ENCODE results near the gene XPC. TPM values are rescaled to one million over a fixed set of nuclear protein-coding genes. Genes with fewer than 3 reads are reported as not detected.
"Not testable (repeated sequence)": the region's sequence is repeated elsewhere in the genome, so short reads cannot be mapped to it uniquely, and the experiment has no call there.

XPC gene
- total RNA-seq, 2 experiments from 2014 or later: 22.7 to 38.6 TPM

- no TSS peak for BruUV-seq (replicated peaks)
- H3K36me3 ChIP-seq (ENCODE audit: insufficient read depth, low read length): peaks cover 88% of the 10 kb centered on the region
- CTCF ChIA-PET (ENCODE audit: unreplicated experiment): no interaction called here
Observed at GRCh38 chr3:14113965-14114635, 64.3 kb downstream of the XPC start.

GRCh38 chr3:14110699-14111098 is 67.7 kb downstream of the XPC start:
- no peaks in the 10 kb centered on the region for H4K20me1 ChIP-seq (ENCODE audit: insufficient read depth, low read length)
- no peak overlapping the region for H2AFZ ChIP-seq (ENCODE audit: low read length)
- POLR2A ChIA-PET: interaction anchor here (1.1 kb wide), 1 partner anchor 13 kb away, joined by 4 read pairs; no protein-coding TSS in a partner anchor
- no peaks in the 10 kb centered on the region for H3K9me3 ChIP-seq (ENCODE audit: low read length)
- CTCF ChIA-PET (ENCODE audit: unreplicated experiment): no interaction called here
- no peak overlapping the region for H3K4me2 ChIP-seq (ENCODE audit: low read length)
- DNase-seq (ENCODE audit: low spot score): no peak
- peaks cover 57% of the 10 kb centered on the region for H3K36me3 ChIP-seq (ENCODE audit: insufficient read depth, low read length)
- no peaks in the 10 kb centered on the region for H3K4me1 ChIP-seq (ENCODE audit: insufficient read depth, low read length, poor library complexity, severe bottlenecking)
- TF ChIP-seq CTCF (conservative IDR thresholded peaks at IDR 0.05; ENCODE audit: low read length) (no peak), EZH2phosphoT487 (IDR thresholded peaks at IDR 0.05; ENCODE audit: borderline replicate concordance, low read depth, low read length) (no peak)
- H3K79me2 ChIP-seq (ENCODE audit: insufficient read depth, low read depth, low read length): no peaks in the 10 kb centered on the region
- H3K9me2 ChIP-seq (ENCODE audit: insufficient read depth, low read length): no peaks in the 10 kb centered on the region
- no peak overlapping the region for H3K4me3 ChIP-seq (ENCODE audit: low read depth, low read length, poor library complexity, severe bottlenecking)
- intact Hi-C loops (cut with micrococcal nuclease; ENCODE audit: unreplicated experiment): no loop called here
- H3K27ac ChIP-seq (ENCODE audit: low read depth, low read length, poor library complexity, severe bottlenecking): no peak overlapping the region
- no TSS peak for BruUV-seq (replicated peaks)

More at GRCh38 chr3:14113965-14114635, 64.3 kb downstream of the XPC start:
- Histone ChIP-seq H4K20me1 (ENCODE audit: insufficient read depth, low read length) (no peaks in the 10 kb centered on the region), H3K27ac (ENCODE audit: low read depth, low read length, poor library complexity, severe bottlenecking) (no peak overlapping the region), H2AFZ (ENCODE audit: low read length) (no peak overlapping the region), H3K4me2 (ENCODE audit: low read length) (no peak overlapping the region), H3K4me1 (ENCODE audit: insufficient read depth, low read length, poor library complexity, severe bottlenecking) (no peaks in the 10 kb centered on the region), H3K79me2 (ENCODE audit: insufficient read depth, low read depth, low read length) (peaks cover under 1% of the 10 kb centered on the region; the same call in 1 of the 2 replicates), H3K4me3 (ENCODE audit: low read depth, low read length, poor library complexity, severe bottlenecking) (no peak overlapping the region), H3K9me3 (ENCODE audit: low read length) (no peaks in the 10 kb centered on the region), H3K9me2 (ENCODE audit: insufficient read depth, low read length) (no peaks in the 10 kb centered on the region)
- intact Hi-C loops (cut with micrococcal nuclease; ENCODE audit: unreplicated experiment): no loop called here
- DNase-seq (ENCODE audit: low spot score): no peak
- POLR2A ChIA-PET: no interaction called here
- TF ChIP-seq CTCF (conservative IDR thresholded peaks at IDR 0.05; ENCODE audit: low read length): peak; percentile 57
- TF ChIP-seq EZH2phosphoT487 (IDR thresholded peaks at IDR 0.05; ENCODE audit: borderline replicate concordance, low read depth, low read length): no peak

GRCh38 chr3:14109821-14110220 is 68.6 kb downstream of the XPC start:
- H3K9me3 ChIP-seq (ENCODE audit: low read length); H2AFZ ChIP-seq (ENCODE audit: low read length); intact Hi-C loops (cut with micrococcal nuclease; ENCODE audit: unreplicated experiment); H3K4me2 ChIP-seq (ENCODE audit: low read length); H3K79me2 ChIP-seq (ENCODE audit: insufficient read depth, low read depth, low read length); BruUV-seq (replicated peaks); H4K20me1 ChIP-seq (ENCODE audit: insufficient read depth, low read length); DNase-seq (ENCODE audit: low spot score); H3K4me3 ChIP-seq (ENCODE audit: low read depth, low read length, poor library complexity, severe bottlenecking); CTCF ChIA-PET (ENCODE audit: unreplicated experiment); H3K4me1 ChIP-seq (ENCODE audit: insufficient read depth, low read length, poor library complexity, severe bottlenecking); H3K9me2 ChIP-seq (ENCODE audit: insufficient read depth, low read length); H3K27ac ChIP-seq (ENCODE audit: low read depth, low read length, poor library complexity, severe bottlenecking): not testable (repeated sequence)
- H3K36me3 ChIP-seq (ENCODE audit: insufficient read depth, low read length): peaks cover 48% of the 10 kb centered on the region
- POLR2A ChIA-PET: interaction anchor here (1.1 kb wide), 1 partner anchor 9 kb away, joined by 4 read pairs; no protein-coding TSS in a partner anchor

All from OCI-LY7 (cell line).